SU-DHL-6 (cell line): ENCODE data around the gene GRIK4.

Experiments
- EZH2phosphoT487 ChIP-seq: fragments of 200-600 bp; sonication (generic), shearing (Covaris generic); conservative IDR thresholded peaks from 2 replicates; pipeline ENCODE4 v1.6.1; 2018; ENCODE audit warnings: mild to moderate bottlenecking, antibody characterized with exemption, low read length, moderate library complexity, mixed read lengths
- TF ChIP-seq, protein P1 (sequence below): fragments of 200-600 bp; sonication (generic); IDR thresholded peaks from one replicate; pipeline ENCODE4 v1.5.1; 2017; ENCODE audit warnings: antibody characterized with exemption, mild to moderate bottlenecking, low read length, moderate library complexity; ENCODE audit not compliant: insufficient read depth, poor library complexity, severe bottlenecking

DNA sequence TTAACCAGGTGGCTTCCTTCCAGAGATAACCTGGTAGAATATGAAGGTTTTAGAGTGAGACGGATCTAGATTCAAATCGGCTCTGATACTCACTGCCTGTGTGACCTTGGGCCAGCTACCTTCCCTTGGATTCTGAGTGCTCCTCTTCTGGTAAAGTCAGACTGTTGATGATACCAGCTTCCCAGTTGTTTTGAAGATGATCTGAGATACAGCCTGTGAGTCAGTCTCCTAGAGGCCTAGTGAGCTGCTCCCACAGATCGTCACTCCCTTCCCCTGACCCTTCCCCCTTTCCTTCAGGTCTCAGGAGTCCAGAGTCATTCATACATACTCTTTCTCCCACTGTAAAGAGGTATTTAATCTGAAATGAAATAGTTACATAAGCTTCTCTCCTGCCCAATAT, 207.8 kb downstream of the GRIK4 start:
- TF ChIP-seq, protein P1, sequence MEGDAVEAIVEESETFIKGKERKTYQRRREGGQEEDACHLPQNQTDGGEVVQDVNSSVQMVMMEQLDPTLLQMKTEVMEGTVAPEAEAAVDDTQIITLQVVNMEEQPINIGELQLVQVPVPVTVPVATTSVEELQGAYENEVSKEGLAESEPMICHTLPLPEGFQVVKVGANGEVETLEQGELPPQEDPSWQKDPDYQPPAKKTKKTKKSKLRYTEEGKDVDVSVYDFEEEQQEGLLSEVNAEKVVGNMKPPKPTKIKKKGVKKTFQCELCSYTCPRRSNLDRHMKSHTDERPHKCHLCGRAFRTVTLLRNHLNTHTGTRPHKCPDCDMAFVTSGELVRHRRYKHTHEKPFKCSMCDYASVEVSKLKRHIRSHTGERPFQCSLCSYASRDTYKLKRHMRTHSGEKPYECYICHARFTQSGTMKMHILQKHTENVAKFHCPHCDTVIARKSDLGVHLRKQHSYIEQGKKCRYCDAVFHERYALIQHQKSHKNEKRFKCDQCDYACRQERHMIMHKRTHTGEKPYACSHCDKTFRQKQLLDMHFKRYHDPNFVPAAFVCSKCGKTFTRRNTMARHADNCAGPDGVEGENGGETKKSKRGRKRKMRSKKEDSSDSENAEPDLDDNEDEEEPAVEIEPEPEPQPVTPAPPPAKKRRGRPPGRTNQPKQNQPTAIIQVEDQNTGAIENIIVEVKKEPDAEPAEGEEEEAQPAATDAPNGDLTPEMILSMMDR = no peak
- no peak for TF ChIP-seq EZH2phosphoT487
